Inflammatory macrophage (primary cell): Measurements from ENCODE around the gene MATK.

Experiments used
- DNase-seq, 2 donors: peaks; one replicate each; pipeline ENCODE4 v3.0.0-alpha.2; 2020 to 2022

Gene MATK

DNA sequence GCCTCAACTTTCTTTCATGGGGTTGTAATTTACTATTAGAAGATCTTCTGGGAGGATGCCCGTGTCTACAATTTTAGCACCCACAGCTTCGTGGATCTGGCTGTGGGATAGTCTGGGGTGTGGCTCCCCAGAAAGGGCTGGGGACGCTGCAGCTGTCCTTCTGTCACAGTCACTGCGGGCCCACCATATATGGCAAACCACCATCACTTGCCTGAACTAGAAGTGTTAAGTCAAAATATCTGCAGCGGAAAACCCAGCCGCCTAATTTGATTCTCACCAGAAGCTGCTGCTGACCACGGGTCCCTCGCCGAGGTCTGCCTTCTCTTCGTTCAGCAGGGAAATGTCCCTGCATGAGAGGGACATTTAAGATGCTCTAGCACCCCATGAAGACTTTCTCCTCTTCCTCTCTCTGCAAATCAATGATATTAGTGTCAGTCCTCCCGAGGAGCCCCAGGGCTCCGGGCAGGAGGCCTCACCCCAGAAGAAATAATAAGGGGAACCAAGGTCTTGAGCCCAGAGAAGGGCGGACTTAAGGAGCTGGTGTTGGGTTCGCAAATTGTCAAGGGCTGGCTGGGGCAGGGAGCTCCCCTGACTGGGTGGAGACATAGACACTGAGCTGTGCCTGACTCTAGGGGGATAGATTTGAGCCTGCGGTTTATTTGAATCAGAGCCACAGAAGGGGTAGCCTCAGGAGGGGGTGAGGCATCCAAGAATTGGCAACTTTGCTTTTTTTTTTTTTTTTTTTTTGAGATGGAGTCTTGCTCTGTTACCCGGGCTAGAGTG, 3.0 kb upstream of the MATK start:
- no peak for DNase-seq

DNA sequence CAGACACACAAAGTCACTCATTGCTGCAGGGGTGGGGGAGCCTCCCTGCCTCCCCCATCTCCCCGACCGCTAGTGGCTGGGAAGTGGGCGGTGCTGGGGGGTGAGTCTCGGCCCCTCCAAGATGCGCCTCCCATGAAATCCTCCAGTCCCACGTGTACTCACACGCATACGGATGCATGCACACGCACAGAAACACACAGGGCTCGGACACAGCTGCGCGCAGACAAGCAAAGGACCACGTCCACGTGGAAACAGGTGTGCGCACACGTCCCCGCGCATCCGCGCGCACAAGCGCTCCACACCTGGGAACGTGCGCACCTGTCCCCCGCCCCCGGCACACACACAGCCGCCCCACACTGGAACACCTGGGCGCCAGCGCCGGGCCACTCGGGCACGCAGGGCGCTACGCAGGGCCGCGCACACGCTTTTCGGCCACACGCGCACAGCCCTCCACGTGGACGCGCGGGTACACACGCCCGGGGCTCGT, 687 bp downstream of the MATK start:
- peak in 1 of 2 donors; percentile 81 for DNase-seq

DNA sequence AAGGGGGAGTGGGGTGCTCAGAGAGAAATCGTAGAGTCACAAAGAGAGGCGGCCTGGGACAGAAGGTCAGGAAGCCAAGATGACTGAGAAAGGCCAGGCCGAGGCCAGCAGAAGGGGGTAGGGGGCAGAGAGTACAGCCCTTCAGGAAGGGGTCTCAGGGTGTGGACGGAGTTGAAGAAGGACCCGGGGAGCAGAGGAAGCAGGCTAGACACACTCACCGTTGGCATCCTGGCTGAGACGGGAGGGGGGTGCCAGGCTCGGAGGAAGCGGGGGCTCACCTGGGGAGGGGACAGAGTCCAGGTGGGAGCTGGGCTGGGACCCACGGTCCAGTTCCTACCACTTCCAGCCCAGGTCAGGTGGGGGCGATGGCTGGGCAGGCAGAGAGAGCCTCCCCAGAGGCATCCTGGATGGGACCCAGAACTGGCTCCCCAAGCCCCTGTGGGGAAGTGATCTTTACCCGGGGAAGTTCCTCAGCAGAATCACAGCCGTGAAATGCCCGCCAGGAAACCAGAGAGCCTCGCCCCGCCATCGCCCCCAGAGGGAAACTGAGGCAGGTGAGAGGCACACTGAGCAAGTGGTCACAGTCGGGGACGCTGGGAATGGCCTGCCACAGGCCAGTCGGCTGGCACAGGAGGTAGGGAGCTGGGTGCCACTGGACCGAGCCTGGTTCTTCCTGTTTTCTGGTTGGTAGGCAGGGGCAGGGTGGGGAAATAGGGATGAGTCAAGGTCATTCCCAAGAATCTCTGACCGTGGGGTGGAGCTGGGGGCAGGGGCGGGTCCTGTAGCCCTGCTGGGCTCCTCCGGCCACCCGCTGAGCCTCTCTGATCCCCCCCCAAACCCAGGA, 1.4 kb downstream of the MATK start:
- DNase-seq, result peak in 1 of 2 donors; percentile 94

DNA sequence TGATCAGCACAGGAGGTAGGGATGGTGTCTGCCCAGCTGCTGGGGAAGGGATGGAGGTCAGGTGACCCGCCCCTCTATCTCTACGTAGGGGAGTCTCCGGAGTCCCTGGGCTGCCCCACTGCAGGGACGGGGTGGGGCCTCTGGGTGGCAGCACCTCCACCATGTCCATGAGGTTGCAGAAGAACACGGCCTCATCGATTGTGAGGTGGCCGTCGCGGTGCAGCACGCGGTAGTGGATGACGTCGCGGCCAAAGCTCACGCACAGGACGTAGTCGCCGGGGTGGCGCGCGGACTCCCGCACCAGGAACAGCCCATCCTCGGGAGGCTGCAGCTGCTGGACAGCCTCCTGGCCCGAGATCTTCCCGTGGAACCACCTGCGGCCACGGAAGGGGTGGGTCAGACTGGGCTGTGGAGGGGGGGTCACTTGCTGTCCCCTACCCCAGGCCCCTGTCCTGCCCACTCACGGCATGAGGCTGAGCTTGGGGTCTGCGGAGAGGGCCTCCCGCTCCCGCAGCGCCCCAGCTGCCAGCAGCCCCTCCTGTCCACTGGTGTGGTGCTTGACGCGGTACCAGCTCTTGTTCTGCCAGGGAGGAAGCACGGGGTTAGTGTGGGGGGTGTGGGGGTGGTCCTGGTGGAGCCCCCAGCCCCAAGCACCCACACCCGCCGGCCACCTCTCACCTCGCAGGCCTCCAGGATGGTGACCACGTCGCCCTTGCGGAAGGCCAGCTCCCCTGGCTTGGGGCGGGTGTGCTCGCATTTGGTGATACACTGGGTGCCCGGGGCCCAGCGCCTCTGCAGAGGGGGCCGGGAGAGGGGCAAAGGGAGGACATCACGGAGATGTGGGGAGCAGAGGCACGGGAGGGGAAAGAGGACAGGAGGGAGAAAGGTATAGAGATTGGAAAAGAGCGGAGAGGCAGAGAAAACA, 2.3 kb downstream of the MATK start:
- DNase-seq, result peak in 1 of 2 donors; percentile 33

GRCh38 chr19:3782903-3783302, 3.3 kb downstream of the MATK start:
- no peak for DNase-seq

GRCh38 chr19:3782330-3782729, 3.9 kb downstream of the MATK start:
- DNase-seq, result no peak

DNA sequence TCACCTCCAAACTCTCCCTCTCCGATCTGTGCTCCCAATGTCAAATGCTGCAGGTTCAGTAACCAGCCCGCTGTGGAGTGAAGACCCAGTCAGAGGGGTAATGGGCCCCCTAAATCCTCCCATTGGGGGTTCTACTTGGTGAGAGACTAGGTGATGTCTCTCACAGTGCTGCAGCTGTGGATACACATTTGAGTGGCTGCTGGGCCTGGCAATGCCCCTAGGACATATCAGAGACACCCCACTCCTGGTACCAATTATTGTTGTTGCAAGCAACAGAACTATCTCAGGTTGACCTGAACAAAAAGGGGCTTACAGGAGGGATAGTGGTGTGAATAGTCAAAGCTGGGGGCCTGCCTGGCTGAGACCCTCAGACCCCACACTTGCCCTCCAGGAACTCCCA, 4.6 kb downstream of the MATK start:
- DNase-seq, result no peak

DNA sequence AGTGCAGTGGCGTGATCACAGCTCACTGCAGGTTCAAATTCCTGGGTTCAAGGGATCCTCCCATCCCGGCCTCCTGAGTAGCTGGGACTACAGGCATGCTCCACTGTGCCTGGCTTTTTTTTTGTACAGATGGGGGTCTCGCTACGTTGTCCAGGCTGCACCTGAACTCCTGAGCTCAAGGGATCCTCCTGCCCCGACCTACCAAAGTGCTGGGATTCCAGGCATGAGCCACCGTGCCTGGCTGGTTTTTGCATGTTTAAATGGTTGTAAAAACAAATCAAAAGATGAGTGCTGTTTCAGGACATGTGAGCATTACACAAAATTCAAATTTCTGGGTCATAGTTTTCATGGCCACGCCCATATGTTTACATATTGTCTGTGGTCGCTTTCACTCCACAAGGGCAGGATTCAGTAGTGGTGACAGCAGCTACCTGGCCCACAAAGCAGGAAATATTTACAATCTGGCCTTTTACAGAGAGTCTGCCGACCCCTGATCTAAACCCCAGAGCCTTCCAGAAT, 5.3 kb downstream of the MATK start:
- no peak for DNase-seq

DNA sequence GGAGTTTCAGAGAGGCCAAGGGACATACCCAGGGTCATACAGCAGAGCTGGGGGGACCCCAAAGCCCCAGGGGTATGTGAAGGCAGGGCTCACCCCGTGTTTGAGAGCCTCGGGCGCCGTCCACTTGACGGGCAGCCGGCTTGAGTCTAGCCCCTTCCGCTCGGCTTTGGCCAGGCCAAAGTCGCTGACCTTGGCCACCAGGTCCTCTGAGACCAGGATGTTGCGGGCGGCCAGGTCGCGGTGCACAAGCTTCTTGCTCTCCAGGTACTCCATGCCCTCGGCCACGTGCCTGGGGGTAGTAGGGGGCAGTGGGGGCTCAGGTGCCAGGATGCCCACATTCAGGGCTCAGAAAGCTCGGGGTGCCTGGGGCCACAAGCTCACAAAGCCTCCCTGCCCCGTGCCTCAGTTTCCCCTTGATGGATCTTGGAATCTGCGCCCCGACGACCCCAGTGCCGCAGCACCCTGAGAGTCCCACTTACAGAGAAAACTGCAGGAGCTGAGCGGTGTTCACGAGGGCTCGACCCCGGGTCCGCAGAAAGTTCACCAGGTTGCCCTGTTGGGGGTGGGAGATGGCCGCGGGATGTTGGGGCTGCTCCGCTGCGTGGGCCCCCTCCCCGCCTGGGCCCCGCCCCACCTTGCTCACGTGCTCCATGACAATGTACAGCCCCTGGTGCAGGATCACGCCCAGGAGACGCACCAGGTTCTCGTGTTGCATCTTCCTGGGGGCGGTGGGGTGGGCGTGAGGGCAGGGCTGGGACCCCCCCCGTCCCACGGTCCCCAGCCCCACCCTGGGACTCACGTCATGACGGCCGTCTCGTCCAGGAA, 7.1 kb downstream of the MATK start:
- DNase-seq, result no peak

DNA sequence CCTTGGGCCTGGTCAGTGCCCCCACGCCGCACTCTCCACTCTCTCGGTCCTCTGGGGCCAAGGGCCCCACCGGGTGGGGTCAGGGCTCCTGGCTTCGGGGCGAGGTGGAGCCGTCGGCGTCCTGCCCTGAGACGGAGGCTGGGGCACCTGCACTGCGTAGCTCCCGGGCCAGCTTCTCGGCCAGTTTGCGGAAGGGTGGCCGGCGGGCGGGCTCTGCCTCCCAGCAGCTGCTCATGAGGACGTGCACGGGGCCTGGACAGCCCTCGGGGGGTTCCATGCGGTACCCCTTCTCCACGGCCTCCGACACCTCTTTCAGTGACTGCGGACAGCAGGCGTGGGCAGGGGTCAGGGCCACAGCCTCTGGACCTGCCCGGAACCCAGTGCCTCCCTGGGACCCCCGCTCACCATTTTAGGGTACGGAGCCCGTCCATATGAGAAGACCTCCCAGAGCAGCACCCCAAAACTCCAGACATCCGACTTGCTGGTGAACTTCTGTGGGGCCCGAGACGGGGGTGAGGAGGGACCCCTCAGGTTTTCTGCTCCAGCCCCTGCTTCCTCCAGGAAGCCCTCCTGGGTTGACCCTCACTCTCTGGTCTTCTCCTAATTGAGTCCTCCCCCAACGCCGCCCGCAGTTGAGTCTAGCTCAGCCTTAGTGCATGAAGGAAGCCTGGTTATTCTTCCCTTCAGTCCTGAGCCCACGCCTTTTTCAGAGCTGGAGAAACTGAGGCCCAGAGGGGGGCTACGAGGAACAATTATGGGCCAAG, 7.9 kb downstream of the MATK start:
- no peak for DNase-seq

GRCh38 chr19:3776479-3777040, 9.6 kb downstream of the MATK start:
- no peak for DNase-seq

GRCh38 chr19:3775831-3776230, 10.3 kb downstream of the MATK start:
- DNase-seq, result no peak

GRCh38 chr19:3775374-3775711, 10.8 kb downstream of the MATK start:
- DNase-seq, result no peak

- no peak for DNase-seq
Measured at GRCh38 chr19:3774621-3775373, 11.4 kb downstream of the MATK start.

DNA sequence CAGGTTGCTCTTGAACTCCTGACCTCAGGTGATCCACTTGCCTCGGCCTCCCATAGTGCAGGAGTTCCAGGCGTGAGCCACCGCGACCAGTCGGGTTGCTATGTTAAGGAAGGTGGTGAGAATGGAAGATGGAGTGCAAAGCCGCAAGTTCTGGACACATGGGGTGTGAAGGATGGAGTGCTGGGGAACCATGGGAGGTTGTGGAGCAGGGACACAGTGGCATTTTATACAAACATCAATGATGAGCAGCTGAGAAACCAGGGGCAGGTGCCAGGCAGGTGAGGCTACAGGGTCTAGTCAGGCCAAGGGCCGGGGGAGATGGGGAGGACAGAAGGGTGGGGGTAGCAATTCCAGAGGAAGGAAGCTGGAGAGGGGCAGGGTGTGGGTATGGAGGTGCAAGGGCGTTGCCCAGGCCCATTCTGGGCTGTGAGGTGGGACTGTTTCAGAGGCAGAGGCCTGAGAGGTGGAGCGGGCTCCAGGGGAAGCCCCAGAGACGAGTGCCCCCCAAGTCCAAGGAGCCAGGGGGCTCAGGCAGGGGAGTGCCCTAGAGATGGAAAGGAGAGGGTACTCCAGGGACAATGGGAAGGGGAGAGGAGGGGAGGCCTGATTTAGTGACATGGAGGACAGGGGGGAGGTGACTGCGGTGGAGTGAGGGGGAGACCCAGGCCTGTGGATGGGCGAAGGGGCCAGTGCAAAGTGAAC, 12.2 kb downstream of the MATK start:
- DNase-seq, result no peak

DNA sequence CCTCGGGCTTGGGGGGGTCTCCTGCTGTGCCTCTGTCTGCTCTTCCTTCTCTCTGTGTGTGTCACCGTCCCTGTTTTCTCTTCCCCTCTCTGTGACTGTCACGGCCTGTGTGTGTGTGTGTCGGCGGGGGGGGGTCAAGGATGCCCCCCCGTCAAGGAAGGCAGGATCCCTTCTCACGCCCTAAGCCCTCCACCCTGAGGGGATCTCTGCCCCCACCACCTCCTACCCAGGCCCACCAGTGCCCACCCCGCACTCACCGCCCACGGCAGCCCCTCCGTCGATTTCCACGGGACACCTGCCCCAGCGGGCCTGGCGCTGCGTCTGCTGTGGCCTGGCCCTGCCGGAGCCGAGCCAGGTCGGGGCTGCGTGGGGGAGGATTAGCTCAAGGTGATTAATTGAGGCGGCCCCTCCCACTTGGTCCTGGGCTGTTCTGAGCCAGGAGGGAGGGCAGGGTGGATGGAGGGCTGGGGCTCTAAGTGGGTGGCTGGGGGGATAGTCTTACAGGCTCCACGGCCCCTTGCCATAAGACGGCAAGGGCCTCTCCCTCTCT, 14.2 kb downstream of the MATK start, which contains the start of gene RAX2:
Gene RAX2, minus strand, starts transcription at position 323 of the 550 bp plus-strand sequence. CDS start 486 bp downstream, outside the sequence.
- DNase-seq, result no peak

GRCh38 chr19:3771000-3771905, 14.9 kb downstream of the MATK start:
- no peak for DNase-seq
